GM12874 (cell line): ENCODE data around the gene FBXL7.

Experiments
- TF ChIP-seq, protein P1 (sequence below): IDR thresholded peaks from 2 replicates; pipeline ENCODE4 v1.5.1; 2011; ENCODE audit warnings: low read depth, mild to moderate bottlenecking, control low read depth, low read length, moderate library complexity; ENCODE audit not compliant: insufficient read depth

Gene FBXL7

DNA sequence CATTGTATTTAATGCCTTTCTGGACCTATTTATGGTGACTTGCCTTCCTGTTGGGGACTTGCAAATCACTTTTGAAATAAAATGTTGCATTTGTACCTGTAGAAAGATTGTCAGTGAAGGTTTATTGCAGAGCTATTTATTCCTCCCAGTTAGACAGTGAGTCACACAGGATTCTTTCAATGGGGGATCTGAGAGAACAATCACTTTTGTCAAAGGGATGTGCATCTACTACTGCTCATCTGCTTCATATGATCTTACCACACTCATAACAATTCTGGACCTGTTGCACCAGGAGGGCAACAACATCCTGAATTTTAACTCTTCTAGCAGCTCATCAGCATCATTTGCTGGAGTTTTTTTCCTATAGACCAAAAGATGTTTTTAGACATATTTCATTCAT is 66.8 kb downstream of the FBXL7 start:
- TF ChIP-seq, protein P1, sequence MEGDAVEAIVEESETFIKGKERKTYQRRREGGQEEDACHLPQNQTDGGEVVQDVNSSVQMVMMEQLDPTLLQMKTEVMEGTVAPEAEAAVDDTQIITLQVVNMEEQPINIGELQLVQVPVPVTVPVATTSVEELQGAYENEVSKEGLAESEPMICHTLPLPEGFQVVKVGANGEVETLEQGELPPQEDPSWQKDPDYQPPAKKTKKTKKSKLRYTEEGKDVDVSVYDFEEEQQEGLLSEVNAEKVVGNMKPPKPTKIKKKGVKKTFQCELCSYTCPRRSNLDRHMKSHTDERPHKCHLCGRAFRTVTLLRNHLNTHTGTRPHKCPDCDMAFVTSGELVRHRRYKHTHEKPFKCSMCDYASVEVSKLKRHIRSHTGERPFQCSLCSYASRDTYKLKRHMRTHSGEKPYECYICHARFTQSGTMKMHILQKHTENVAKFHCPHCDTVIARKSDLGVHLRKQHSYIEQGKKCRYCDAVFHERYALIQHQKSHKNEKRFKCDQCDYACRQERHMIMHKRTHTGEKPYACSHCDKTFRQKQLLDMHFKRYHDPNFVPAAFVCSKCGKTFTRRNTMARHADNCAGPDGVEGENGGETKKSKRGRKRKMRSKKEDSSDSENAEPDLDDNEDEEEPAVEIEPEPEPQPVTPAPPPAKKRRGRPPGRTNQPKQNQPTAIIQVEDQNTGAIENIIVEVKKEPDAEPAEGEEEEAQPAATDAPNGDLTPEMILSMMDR: no peak

DNA sequence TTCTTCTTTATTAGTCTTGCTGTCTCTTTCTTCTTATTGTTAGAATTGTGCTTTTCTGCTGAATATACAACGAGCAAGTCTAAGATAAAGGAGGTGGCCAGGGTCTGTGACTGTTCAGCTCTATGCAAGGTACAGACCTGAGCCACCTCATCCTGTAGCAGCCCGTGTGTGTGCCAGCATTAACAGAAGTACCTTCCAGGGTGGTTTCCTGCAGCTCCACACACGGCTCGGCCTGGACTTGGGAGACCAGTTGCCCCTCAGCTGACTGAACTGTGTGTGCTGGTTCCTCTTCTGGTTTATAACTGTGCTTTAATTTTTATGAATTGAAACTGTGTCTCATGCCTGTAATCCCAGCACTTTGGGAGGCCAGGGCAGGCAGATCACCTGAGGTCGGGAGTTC is 70.5 kb downstream of the FBXL7 start:
- TF ChIP-seq, protein P1: no peak

DNA sequence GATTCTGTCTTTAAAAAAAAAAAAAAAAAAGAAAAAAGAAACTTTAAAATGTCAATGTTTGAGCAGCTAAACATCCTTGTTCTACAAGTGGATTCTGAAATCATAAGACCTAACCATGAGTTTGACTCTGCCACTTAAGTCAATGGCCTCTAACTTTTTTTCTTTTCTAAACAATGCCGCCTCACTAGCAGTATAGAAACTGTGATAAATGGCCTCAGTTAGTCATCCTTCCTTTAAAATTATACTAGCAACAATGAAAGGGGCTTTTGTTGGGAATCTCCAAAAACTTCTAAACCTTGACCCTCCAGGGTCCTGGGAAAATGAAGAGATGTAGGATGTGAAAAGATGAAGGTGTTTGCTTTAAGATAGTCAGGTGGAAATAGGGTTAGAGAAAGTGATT is 71.1 kb downstream of the FBXL7 start:
- TF ChIP-seq, protein P1: no peak

- TF ChIP-seq, protein P1: no peak
Measured at GRCh38 chr5:15571618-15572017, 71.6 kb downstream of the FBXL7 start.

DNA sequence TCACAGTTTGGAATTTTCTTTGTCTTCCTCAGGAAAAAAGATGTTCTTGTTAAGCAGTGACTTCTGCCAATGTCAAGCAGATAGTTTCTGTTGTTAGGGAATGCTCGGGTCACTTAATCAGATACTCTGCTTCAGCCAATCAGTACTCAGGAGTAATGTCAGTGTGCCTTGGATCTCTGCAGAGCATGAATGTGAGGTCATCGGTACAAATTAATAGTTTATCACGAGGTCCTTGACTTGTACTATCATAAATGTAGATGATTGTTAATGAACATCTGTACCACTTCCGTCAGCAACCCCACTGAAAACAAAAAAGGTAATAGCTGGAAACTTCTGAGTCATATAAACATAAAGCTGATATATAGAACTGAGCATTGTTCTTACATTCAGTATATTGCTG is 73.6 kb downstream of the FBXL7 start:
- TF ChIP-seq, protein P1: no peak

- TF ChIP-seq, protein P1: no peak
Measured at GRCh38 chr5:15574128-15574527, 74.1 kb downstream of the FBXL7 start.

- TF ChIP-seq, protein P1: no peak
Measured at GRCh38 chr5:15574806-15575325, 74.9 kb downstream of the FBXL7 start.

GRCh38 chr5:15575666-15576065 is 75.7 kb downstream of the FBXL7 start:
- TF ChIP-seq, protein P1: no peak
